Measurements from ENCODE around the gene TRPM1.
A peak's percentile ranks its signal among the peaks of the same experiment; 100 is the strongest.

TRPM1 gene

DNA sequence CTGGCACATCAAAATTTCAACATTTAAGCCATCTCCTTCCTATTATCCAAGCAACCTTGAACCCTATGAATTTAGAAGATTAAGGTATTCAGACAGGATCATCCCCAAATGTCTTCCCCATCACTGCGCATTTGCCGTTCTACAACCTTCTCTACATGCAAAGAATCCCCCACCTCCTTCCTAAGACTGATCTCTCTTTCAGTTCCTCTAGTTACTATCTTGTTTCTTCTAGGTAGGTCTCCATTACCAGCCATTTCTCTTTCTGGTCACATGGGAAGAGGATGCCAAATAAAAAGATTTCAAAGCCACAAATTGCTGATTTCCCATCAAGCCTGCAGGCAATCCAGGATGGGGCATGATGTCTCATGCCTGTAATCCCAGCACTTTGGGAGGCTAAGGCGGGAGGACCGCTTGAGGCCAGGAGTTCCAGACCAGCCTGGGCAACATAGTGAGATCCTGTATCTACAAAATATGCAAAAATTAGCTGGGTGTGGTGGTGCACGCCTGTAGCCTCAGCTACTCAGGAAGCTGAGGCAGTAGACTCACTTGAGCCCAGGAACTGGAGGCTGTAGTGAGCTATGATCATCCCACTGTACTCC lies 80.4 kb downstream of the TRPM1 start:
- no peak for DNase-seq (ENCODE audit: low read depth in 1 of 2, low spot score in 1 of 2)

DNA sequence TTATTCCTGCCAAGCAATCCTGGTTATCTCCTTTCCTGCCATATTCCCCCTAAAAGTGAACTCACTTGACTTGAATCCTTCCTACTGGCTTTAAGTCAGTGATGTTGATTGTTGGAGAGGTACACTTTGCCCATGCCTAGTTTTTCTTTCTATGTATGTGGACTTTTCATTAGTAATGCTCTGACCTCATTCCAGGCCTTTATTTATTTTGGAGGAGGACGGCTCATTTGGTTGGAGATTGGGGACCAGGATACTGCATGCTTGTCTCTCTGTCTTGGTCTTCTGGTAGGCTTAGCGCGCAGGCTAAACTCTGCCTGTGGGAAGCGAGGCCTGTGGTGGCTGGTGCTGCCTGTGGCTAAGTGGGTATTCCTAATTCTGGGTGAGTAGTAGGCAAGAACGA lies 81.0 kb downstream of the TRPM1 start:
- DNase-seq (ENCODE audit: low read depth in 1 of 2, low spot score in 1 of 2), result no peak

DNA sequence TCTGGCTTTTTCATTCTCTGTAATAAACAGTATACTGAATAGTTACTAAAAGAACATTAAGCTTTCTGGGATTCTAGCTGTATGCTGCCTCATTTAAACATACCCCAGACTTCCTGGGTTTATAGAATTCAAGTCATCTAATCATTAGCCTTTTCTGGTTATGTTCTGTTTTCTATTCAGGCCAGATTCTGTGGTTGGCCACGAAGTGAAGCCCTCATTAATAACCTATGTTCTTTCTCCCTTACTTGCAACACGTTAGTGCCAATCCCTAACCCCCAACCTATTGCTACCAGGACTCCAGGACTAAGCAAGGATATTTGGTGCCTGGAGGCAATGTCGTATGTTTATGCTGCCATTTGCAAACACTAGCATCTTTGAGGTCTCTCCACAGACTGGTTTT lies 81.5 kb downstream of the TRPM1 start:
- no peak for DNase-seq (ENCODE audit: low read depth in 1 of 2, low spot score in 1 of 2)

DNA sequence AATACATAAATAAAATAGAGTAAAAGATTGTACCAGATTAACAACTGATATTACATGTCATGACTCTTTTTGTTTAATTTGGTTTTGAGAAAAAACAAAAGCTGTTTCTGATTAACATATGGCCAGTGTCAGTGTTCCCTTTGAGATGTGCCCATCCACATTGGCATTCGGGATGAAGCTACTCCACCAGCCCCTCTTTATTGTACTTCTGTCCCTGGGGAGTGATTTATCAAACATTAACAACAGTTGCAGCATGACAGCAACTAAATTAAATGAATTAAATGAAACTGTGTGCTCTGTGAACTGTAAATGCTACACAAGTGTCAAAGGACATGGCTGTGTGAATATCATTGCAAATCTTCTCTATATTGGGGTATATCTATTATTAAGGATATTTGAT lies 84.2 kb downstream of the TRPM1 start:
- no peak for DNase-seq (ENCODE audit: low read depth in 1 of 2, low spot score in 1 of 2)

DNA sequence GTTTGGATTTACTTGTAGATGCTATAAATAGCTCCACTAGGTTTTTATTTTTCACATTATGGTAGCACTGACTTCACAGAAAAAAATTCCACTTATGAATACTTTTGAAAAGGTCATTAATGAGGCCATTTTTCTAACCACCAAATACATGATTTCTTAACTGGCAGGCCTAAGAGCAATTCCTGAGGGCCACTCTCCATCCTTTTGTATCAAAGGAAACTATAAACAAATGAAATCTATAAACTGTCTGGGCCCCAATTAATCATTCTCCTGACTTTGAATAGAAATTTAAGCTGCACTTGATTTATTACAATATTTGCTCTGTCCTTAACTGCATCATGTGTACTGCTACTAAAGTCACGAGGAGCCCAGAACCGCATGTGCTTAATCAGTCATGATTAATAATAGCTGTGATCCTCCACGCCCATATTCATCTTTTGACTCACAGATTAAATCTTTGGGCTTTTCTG lies 85.0 kb downstream of the TRPM1 start:
- DNase-seq (ENCODE audit: low read depth in 1 of 2, low spot score in 1 of 2), result no peak

DNA sequence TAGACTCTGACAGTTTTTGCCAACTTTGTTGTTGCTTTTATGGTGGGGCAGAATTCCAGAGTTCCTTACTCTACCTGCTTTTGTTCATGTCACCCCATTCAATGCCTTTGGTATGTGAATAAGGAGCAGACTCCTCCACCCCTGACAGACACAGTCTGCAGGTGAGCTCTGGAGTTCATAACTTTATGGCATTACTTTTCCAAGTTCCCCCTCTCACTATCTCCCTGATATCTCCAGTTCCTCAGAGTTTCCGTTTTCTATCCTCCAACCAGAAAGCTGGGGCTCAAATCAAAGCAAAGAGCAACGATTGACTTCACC lies 87.0 kb downstream of the TRPM1 start:
- DNase-seq (ENCODE audit: low read depth in 1 of 2, low spot score in 1 of 2), result no peak

DNA sequence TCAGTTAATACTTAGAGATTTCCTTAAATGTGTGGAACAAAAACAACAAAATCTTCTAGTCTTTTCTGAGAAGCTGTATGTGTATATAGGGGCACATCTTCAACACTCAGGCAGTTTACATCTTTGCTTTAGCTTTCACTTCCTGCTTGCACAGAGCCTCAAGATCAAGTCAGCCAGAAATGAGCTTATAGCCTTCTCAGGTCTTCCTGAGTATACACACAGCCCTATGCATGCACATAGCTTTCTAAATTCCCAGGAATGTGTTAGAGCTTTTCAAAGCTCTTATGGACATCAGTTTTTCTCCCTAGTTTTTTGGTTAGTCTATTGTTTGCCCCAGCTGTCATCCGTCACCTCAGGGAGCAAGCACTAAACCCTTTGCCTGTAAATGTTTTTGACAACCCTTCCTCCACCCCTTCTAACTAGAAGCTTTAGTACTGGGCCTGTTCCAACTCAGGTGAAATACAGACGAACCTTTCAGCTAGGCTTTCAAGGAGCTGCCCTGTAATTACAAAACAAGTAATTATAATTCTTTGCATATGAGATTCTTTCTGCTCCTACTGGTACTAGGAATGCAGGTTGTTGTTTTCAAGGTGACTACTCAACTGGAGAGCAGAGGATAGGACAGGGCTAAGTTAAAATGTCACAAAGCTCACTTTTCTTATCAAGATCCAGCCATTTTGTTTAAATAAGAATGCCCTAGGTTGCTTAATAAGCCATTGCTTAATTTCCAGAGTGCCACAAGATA lies 87.5 kb downstream of the TRPM1 start:
- no peak for DNase-seq (ENCODE audit: low read depth in 1 of 2, low spot score in 1 of 2)

DNA sequence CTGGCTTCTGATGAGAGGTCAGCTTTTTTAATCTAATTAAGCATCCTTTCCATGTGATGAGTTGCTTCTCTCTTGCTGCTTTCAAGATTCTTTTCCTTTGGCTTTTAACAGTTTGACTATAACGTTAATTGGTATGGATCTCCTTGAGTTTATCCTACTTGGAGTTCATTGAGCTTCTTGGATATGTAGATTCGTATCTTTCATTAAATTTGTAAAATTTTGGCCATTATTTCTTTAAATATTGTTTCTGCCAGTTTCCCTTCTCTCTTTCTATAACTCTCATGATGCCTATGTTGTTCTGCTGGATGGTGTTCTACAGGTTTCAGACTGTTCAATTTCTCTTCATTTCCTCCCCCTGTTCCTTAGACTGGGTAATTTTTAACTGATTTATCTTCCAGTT lies 89.1 kb downstream of the TRPM1 start:
- DNase-seq (ENCODE audit: low read depth in 1 of 2, low spot score in 1 of 2), result no peak

DNA sequence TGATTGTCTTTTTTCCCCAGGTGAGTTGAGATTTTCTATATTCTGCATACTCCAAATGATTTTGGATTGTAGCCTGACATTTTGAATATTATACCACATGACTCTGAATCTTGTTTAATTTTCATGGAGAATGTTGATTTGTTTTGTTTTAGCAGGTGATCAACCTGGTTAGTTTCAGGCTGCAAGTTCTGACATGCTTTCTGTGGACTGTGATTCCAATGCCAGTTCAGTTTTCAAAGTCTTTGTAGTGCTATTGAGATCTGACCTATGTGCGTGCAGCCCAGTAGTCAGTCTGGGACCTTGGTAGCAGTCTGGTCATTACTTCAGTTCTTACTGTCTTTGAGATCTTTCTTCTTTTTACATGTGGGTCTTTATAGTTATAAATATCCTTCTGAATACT lies 91.5 kb downstream of the TRPM1 start:
- DNase-seq (ENCODE audit: low read depth in 1 of 2, low spot score in 1 of 2), result no peak

DNA sequence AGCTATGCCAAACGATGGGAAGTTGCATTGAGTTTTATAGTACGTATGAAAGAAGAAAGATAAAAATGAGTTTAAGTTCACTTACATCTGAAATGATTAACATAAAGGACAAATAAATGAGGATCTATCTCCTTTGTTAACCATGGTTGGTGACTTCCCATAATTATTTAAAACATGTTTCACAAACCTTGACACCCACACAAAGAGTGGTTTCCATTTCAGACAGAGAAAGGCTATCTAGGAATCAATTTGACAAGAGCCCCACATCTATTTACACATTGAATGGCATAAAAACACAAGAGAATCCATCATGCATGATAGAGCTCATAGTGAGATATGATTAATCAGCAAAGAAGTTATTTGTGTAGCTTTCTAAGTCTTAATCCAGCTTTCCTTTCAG lies 95.9 kb downstream of the TRPM1 start:
- DNase-seq (ENCODE audit: low read depth in 1 of 2, low spot score in 1 of 2), result no peak

DNA sequence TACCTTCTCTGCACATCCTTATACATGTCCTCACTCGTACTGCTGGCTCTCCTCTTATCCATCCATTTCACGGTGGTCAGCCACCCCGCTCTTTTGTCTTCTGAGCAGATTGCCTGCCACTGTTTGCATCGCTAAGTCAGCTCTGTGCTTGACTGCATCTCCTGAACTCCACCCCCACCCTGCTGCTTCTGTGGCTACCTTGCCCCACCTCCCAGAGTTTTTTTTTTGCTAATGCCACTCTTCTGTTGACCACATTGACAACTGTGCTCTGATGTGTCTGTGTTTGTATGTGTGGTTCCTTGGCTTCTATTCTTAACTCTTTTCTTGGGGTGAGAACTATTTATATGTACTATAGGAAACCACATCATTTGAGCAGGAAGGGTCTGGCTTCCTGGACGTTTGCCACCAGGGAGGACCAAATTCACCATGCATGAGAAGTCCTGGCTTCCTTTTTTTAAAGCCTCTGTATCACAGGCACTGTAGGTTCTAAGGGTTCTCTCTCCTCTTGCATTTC lies 97.2 kb downstream of the TRPM1 start:
- no peak for DNase-seq (ENCODE audit: low read depth in 1 of 2, low spot score in 1 of 2)

DNA sequence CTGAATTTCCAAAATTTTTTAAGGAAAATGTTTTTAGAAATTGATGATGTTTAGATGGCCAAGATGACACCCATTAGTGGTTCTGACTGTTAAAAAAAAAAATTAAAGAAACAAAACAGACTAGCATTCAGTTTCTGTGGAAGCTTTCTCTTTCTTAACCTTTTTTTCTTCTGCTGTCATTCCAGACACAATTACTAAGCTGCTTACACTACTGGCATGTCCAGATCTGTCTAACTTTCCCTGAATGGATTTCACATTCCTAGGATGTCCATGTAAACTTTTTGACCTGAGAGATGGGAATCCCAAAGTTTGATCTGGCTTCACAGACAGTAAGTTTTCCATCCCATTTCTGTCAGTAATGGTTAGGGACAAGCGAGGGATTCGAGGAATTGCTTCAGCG lies 99.8 kb downstream of the TRPM1 start:
- DNase-seq (ENCODE audit: low read depth in 1 of 2, low spot score in 1 of 2), result no peak

DNA sequence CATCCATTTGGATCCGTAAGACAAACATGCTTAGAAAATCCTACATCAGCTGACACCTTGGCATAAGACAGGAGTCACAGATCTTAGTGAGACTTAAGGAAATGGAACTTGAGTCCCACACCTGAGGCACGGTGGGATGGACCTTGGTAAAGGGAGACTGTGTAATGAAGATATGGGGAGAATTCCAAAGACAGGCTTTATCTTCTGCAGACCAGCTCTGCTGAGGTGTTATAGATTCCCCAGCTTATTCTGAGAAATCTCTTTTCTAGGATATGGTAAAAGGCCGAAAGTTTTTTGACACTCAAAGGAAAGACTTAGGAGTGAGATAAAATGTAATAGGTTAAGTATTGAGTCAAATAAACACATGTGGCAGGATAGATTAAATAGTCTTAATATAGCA lies 101.8 kb downstream of the TRPM1 start:
- no peak for DNase-seq (ENCODE audit: low read depth in 1 of 2, low spot score in 1 of 2)

DNA sequence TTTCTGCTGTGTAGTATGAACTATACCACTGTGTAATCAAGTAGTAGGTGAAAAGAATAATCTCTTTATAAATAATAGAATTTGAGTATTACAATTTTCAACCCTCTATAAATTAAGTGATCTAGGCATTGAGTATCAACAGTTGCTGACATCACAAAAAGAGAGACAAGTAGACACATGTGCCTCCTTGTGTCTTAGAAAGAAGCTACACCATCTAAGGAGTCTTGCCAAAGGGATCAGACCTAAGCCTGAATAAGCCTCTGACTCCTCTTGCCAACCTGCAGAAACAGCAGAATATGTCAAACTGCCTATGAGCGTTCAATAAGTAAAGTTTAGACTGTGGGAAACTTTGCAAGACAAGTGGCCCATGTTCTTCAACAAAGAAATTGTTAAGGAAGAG lies 104.3 kb downstream of the TRPM1 start:
- DNase-seq (ENCODE audit: low read depth in 1 of 2, low spot score in 1 of 2), result no peak

DNA sequence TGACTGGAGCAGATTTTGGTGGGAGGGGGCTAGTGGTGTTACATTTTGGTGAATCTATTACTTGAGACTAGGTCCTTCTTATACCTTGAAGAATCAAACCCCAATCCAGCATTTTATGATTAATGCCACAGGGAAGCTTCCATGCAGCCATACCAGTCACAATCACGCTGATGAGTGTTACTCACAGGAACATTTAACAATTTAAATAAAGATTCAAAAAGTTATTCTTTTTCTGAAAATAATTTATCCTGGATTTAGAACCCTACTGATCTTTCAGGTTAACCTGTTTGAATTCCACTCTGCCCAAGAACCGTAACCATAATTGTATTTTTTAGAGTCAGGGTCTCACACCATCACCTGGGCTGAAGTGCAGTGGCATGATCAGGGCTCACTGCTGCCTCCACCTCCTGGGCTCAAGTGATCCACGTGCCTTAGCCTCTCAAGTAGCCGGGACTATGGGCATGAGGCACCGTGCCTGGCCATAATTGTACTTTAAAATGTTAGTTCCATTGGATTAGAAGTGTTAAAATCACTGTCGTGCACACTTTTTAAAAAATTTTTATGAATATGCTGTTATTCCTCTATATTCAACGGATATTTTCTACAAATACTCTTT lies 109.2 kb downstream of the TRPM1 start:
- no peak for DNase-seq (ENCODE audit: low read depth in 1 of 2, low spot score in 1 of 2)

DNA sequence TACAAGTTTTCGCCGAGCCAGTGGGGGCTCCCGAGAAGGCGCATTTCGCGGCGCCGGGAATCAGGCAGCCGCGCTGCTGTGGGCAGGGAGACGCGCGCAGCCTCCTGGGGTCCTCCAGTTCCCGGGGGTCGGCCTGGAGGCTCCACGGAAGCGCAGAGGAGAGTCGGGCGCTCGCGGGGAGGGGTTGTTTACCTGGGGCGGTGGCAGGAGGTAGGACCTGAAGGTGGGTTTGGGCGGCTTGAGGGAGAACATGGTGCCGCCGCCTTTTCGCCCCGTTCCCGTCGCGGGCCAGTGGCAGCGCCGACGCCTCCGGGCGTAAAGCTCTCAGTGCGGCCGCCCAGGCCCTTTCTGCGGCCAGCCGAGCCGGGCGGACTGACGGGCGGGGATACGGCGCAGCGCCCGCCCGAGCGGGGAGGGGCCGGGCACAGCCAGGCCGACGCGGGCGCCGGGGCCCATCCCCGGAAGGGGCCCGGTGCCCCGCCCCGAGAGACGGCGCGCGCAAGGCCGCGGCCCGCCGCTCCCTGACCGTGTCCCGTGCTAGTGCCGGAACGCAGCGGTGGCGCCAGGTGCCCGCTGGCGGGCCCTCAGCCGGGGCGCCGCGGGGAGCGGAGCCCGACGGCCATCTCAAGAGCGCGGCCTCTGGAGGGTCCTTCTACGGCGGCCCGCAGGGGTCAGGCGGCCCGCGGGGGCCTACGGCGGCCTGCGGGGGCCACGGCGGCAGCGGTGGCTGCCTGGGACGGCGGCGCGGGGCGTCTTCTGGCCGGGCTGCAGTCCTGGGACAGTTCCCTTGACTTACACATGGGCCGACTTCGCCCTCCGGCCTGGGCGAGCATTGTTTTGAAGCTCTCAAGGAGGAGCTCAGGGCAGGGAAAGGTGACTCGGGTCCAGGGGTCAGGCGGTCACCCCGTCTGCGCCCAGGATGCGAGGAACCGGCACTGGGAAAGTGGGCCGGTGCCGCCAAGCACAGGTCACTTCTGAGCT lies 110.0 kb downstream of the TRPM1 start, which contains the start of gene MTMR10:
Gene MTMR10 (minus strand): TSS at position 374 of the 981 bp plus-strand sequence. CDS start 122 bp downstream, at position 252.
- DNase-seq (ENCODE audit: low read depth in 1 of 2, low spot score in 1 of 2), result peak; percentile 43 to 56

DNA sequence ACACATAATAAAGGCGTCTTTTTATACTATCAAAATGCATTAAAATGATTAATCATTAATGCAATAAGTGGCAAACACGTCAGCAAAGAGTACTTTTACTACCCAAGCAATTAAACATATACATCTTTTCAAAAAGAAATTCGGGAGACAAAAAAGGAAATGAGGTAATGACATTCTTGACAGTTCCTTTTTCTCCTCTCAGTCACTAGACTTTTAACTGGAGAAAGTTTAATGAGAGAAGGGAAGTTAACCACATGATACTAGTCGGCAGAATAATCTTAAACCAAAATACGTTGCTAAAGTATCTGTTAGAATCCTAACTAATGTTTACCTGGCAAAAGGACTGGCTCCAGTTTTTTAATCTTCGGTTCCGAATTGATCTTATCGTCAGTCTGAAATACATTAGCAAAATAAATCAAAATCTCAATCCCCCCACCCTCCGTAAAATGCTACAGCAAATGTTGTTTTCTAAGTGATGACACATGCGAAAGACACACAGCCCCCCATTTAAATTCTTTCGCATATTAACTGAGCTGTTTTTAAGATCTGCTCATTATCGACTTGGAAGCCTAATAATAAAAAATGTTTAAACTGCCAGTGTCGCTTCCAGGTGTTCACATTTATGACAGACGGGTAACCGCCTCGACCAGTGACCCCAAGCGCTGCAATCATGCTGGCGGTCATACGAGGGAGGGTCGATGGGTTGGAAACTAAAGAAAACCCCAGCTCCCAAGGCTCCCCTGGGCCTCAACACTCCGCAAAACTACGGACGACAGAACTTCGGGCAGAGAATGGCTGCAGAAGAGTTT lies 110.9 kb downstream of the TRPM1 start:
- DNase-seq (ENCODE audit: low read depth in 1 of 2, low spot score in 1 of 2), result no peak

DNA sequence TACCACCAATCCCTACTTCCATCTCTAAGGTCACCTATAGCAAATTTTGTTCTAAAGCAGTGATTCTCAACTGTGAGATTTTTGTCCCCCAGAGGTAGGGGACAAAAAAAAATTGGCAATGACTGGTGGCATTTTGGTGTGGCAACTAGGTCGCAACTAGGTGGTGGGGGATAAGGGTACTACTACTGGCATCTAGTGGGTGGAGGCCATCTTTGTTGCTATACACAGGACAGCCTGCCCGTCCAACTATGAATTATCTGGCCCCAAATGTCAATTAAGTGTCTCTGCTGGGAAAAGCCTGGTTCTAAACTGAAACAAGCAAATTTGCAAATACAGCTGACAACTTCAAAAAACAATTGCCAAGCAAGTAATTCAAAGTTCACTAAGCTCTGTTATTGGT lies 111.5 kb downstream of the TRPM1 start:
- no peak for DNase-seq (ENCODE audit: low read depth in 1 of 2, low spot score in 1 of 2)

DNA sequence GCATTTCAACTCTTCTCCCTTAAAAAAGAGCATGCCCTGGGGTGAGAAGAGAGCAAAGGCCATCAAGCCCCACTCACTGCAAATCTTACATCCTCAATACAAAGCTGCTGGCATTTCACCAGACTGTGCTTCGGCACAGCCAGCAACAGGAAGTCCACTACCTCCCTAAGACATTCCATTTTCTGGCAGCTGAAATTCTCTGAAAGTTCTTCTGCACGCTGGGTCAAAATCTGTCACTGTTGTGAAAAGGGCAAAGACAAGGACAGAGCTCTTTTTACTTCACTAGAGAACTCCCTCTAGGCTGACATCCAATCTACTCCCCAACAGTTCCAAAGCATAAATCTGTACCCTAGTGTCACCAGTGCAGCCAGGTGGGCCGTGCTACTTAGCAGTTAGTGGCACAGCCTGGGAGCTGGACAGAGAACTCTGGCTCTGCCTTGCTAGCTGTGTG lies 116.4 kb downstream of the TRPM1 start:
- no peak for DNase-seq (ENCODE audit: low read depth in 1 of 2, low spot score in 1 of 2)

DNA sequence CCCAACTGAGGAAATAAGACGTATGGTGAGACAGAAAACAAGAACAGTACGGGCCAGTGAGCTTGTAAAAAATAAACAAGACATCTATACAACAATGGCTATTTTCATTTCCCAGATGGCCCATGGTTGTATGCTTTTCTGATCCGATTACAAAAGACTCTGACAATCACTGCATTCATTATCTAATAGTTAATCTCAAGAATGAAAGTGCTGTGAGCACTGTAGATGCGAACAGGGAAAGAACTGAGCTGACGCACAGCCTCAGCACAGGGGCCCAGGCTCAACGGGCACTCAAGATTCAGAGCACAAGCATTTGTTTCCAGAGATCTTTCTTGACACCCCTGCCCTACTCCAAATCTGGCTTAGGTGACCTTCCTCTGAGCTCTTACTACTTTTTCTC lies 117.0 kb downstream of the TRPM1 start:
- DNase-seq (ENCODE audit: low read depth in 1 of 2, low spot score in 1 of 2), result no peak

Data from activated CD4-positive, alpha-beta T cell treated with anti-CD3 and anti-CD28 coated beads, Interleukin-2, amount 50 U/mL, for 24 hours (primary cell).